Gastrocnemius medialis (tissue), 4 donors: ENCODE measurements around the gene MED16.

ENCODE experiments used
- CTCF ChIP-seq, 5 experiments: fragments of 450-650 bp in 3 of 5; fragments of 200-600 bp in 2 of 5; sonication (generic) in 2 of 5; IDR thresholded peaks in 4 of 5; conservative IDR thresholded peaks in 1 of 5; 1 replicate in 4 of 5; 2 replicates in 1 of 5; pipeline ENCODE4 v1.5.1; 2016 to 2019; ENCODE audit warnings: antibody characterized with exemption in 5 of 5, mild to moderate bottlenecking in 3 of 5, moderate library complexity in 3 of 5
- POLR2A ChIP-seq, 2 donors: fragments of 450-650 bp; IDR thresholded peaks; one replicate each; pipeline ENCODE4 v1.6.1; 2017; ENCODE audit warnings: antibody characterized with exemption in 2 of 2, mild to moderate bottlenecking in 2 of 2, moderate library complexity in 2 of 2

GRCh38 chr19:870314-870713, 22.7 kb downstream of the MED16 start:
- TF ChIP-seq CTCF (IDR thresholded peaks at IDR 0.05 in 4 of 5, conservative IDR thresholded peaks at IDR 0.05 in 1 of 5), result no peak
- no peak for TF ChIP-seq POLR2A (IDR thresholded peaks at IDR 0.05)
